CD14-positive monocyte (primary cell): ENCODE data around the gene PLCD3. TPM values are rescaled to one million over a fixed set of nuclear protein-coding genes. Genes with fewer than 3 reads are reported as not detected.
A peak's percentile ranks its signal among the peaks of the same experiment; 100 is the strongest.

ENCODE experiments used
- DNase-seq, 3 donors: peaks; one replicate each; pipeline ENCODE4 v3.0.0-alpha.2; 2011 to 2022
- H2AFZ ChIP-seq: 2 replicates; pipeline ENCODE4 v1.6.0; 2012; ENCODE audit warnings: mild to moderate bottlenecking, low read depth, low read length, inconsistent platforms; ENCODE audit not compliant: insufficient read depth, poor library complexity, severe bottlenecking
- H3K27ac ChIP-seq, 2 donors: 1 replicate in 1 of 2; 2 replicates in 1 of 2; pipeline ENCODE4 v1.5.1; 2012 to 2013; ENCODE audit warnings: low read length in 2 of 2, control low read depth in 1 of 2, inconsistent platforms in 1 of 2, low read depth in 1 of 2, mild to moderate bottlenecking in 1 of 2
- H3K27me3 ChIP-seq, 2 donors: one replicate each; pipeline versions ENCODE4 v1.6.0 to v1.6.1; 2011 to 2013; ENCODE audit warnings: low read length in 2 of 2; ENCODE audit not compliant: control insufficient read depth in 2 of 2, insufficient read depth in 2 of 2
- H3K36me3 ChIP-seq, 2 donors: replicated peaks in 1 of 2; 1 replicate in 1 of 2; 2 replicates in 1 of 2; pipeline versions ENCODE4 v1.5.1 to v1.6.1; 2012 to 2013; ENCODE audit warnings: low read length in 2 of 2, control low read depth in 1 of 2, inconsistent platforms in 1 of 2, mild to moderate bottlenecking in 1 of 2; ENCODE audit not compliant: insufficient read depth in 2 of 2, control insufficient read depth in 1 of 2
- H3K4me1 ChIP-seq, 2 donors: 1 replicate in 1 of 2; 2 replicates in 1 of 2; pipeline versions ENCODE4 v1.5.1 to v1.6.1; 2012 to 2013; ENCODE audit warnings: low read length in 2 of 2, control low read depth in 1 of 2, inconsistent platforms in 1 of 2, mild to moderate bottlenecking in 1 of 2, moderate library complexity in 1 of 2; ENCODE audit not compliant: insufficient read depth in 2 of 2, control insufficient read depth in 1 of 2
- H3K4me2 ChIP-seq: replicated peaks from 2 replicates; pipeline ENCODE3; 2012; ENCODE audit warnings: low read length, moderate library complexity, mild to moderate bottlenecking; ENCODE audit not compliant: poor library complexity, severe bottlenecking; ENCODE audit errors: extremely low read depth
- H3K4me3 ChIP-seq, 3 experiments: fragments of 200-600 bp in 1 of 3; sonication (generic) in 1 of 3; replicated peaks in 1 of 3; 1 replicate in 2 of 3; 2 replicates in 1 of 3; pipeline ENCODE4 v1.5.1; 2011 to 2013; ENCODE audit warnings: low read length in 3 of 3, mild to moderate bottlenecking in 3 of 3, control low read depth in 2 of 3, low read depth in 2 of 3, inconsistent platforms in 1 of 3, moderate library complexity in 1 of 3
- H3K79me2 ChIP-seq: 2 replicates; pipeline ENCODE4 v1.6.0; 2012; ENCODE audit warnings: mild to moderate bottlenecking, control low read depth, inconsistent platforms, low read length, moderate library complexity; ENCODE audit not compliant: insufficient read depth
- H3K9ac ChIP-seq: 2 replicates; pipeline ENCODE4 v1.6.0; 2017; ENCODE audit warnings: low read length, mild to moderate bottlenecking; ENCODE audit not compliant: insufficient read depth, poor library complexity, severe bottlenecking
- H3K9me3 ChIP-seq, 2 donors: replicated peaks in 1 of 2; 1 replicate in 1 of 2; 2 replicates in 1 of 2; pipeline versions ENCODE4 v1.5.1 to v1.6.1; 2012 to 2013; ENCODE audit warnings: low read length in 2 of 2, control low read depth in 1 of 2; ENCODE audit not compliant: control insufficient read depth in 1 of 2, insufficient read depth in 1 of 2
- H4K20me1 ChIP-seq: 2 replicates; pipeline ENCODE4 v1.6.0; 2012; ENCODE audit warnings: mild to moderate bottlenecking, low read length, control low read depth, moderate library complexity; ENCODE audit not compliant: insufficient read depth
- H3K27ac Mint-ChIP-seq, 7 donors: one replicate each; pipeline ENCODE4 v1.8.0; 2020; ENCODE audit warnings: mild to moderate bottlenecking in 7 of 7, mixed read lengths in 7 of 7, moderate library complexity in 6 of 7, inconsistent platforms in 2 of 7
- H3K27me3 Mint-ChIP-seq, 3 donors: one replicate each; pipeline ENCODE4 v1.8.0; 2021 to 2022; ENCODE audit warnings: low read depth in 3 of 3, mild to moderate bottlenecking in 3 of 3, mixed read lengths in 3 of 3, moderate library complexity in 3 of 3, inconsistent platforms in 1 of 3
- H3K36me3 Mint-ChIP-seq, 2 donors: one replicate each; pipeline ENCODE4 v1.8.0; 2020; ENCODE audit warnings: mixed read lengths in 2 of 2, inconsistent platforms in 1 of 2, mild to moderate bottlenecking in 1 of 2
- H3K4me1 Mint-ChIP-seq: one replicate; pipeline ENCODE4 v1.8.0; 2020; ENCODE audit warnings: mild to moderate bottlenecking, mixed read lengths
- H3K4me3 Mint-ChIP-seq, 2 donors: one replicate each; pipeline ENCODE4 v1.8.0; 2020; ENCODE audit warnings: mild to moderate bottlenecking in 2 of 2, mixed read lengths in 2 of 2, moderate library complexity in 1 of 2
- H3K9me3 Mint-ChIP-seq, 7 donors: one replicate each; pipeline ENCODE4 v1.8.0; 2020 to 2022; ENCODE audit warnings: mixed read lengths in 7 of 7, mild to moderate bottlenecking in 6 of 7, moderate library complexity in 6 of 7, inconsistent platforms in 2 of 7
- WGBS: methylation state at CpG from one replicate; pipeline ENCODE4 v1.1.5; 2013; ENCODE audit warnings: missing lambda C conversion rate; ENCODE audit not compliant: insufficient coverage; 5-methylcytosine and 5-hydroxymethylcytosine counted together
- intact Hi-C, 2 donors: fragments of 100-400 bp; cut with micrococcal nuclease; formaldehyde crosslinking; loops; one replicate each; pipeline versions ENCODE4 v1.15.0 to v1.15.1; 2023
- polyA plus RNA-seq, 3 donors: library from polyadenylated mRNA; depleted of rRNA in 1 of 3; unstranded in 2 of 3; stranded (reverse) in 1 of 3; fragments of 300-500 nt in 2 of 3; fragments of >200 nt in 1 of 3; fragmentation: Illumina TruSeq in 2 of 3; gene quantifications; 1 replicate in 2 of 3; 2 replicates in 1 of 3; pipeline ENCODE4 v1.2.3, GENCODE V29; 2012 to 2021
- TF ChIP-seq, protein P1 (sequence below): fragments of 200-600 bp; IDR thresholded peaks from one replicate; pipeline ENCODE4 v1.8.0; 2022; ENCODE audit warnings: antibody characterized with exemption, mild to moderate bottlenecking

Gene PLCD3
- polyA plus RNA-seq, 3 donors: 0.97 to 25.8 (median 2.5) TPM

DNA sequence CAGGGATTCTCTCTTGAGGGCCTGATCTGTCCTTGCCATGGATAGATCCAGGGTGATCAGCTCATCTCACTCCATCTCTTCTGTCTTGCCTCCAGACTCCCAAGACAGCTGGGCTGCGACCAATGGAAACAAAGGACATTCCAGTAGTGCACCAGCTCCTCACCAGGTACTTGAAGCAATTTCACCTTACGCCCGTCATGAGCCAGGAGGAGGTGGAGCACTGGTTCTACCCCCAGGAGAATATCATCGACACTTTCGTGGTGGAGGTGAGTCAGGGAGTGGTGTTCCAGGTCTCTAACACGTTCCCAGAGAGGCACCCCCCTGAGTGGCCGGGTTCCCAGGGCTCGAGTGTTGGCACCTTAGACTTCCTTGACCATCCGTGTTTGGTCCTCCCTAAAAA, 29.5 kb downstream of the PLCD3 start:
- H3K4me3 ChIP-seq: no peak overlapping the region
- no peak overlapping the region for H3K9ac ChIP-seq
- Mint-ChIP-seq H3K36me3 (peaks cover 84 to 97% of the 10 kb centered on the region in 2 donors), H3K27ac (peak overlapping the region in 1 of 7 donors; percentile 27), H3K4me3 (no peak overlapping the region), H3K4me1 (no peaks in the 10 kb centered on the region), H3K9me3 (no peaks in the 10 kb centered on the region), H3K27me3 (peaks cover 0 to 1% (median 0%) of the 10 kb centered on the region in 3 donors)
- peaks cover 52% of the 10 kb centered on the region for H4K20me1 ChIP-seq
- H3K79me2 ChIP-seq: no peaks in the 10 kb centered on the region
- H3K9me3 ChIP-seq: no peaks in the 10 kb centered on the region
- H3K4me2 ChIP-seq: no peak overlapping the region
- no peaks in the 10 kb centered on the region for H3K4me1 ChIP-seq
- no peak overlapping the region for H3K27ac ChIP-seq
- no peak overlapping the region for H2AFZ ChIP-seq
- no peak for DNase-seq
- peaks cover 87 to 94% of the 10 kb centered on the region in 2 donors for H3K36me3 ChIP-seq
- TF ChIP-seq, protein P1, sequence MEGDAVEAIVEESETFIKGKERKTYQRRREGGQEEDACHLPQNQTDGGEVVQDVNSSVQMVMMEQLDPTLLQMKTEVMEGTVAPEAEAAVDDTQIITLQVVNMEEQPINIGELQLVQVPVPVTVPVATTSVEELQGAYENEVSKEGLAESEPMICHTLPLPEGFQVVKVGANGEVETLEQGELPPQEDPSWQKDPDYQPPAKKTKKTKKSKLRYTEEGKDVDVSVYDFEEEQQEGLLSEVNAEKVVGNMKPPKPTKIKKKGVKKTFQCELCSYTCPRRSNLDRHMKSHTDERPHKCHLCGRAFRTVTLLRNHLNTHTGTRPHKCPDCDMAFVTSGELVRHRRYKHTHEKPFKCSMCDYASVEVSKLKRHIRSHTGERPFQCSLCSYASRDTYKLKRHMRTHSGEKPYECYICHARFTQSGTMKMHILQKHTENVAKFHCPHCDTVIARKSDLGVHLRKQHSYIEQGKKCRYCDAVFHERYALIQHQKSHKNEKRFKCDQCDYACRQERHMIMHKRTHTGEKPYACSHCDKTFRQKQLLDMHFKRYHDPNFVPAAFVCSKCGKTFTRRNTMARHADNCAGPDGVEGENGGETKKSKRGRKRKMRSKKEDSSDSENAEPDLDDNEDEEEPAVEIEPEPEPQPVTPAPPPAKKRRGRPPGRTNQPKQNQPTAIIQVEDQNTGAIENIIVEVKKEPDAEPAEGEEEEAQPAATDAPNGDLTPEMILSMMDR: no peak
- 100% methylated on average over 4 of the region's 9 CpGs for WGBS
- intact Hi-C loops: no loop called here
- H3K27me3 ChIP-seq: no peaks in the 10 kb centered on the region

DNA sequence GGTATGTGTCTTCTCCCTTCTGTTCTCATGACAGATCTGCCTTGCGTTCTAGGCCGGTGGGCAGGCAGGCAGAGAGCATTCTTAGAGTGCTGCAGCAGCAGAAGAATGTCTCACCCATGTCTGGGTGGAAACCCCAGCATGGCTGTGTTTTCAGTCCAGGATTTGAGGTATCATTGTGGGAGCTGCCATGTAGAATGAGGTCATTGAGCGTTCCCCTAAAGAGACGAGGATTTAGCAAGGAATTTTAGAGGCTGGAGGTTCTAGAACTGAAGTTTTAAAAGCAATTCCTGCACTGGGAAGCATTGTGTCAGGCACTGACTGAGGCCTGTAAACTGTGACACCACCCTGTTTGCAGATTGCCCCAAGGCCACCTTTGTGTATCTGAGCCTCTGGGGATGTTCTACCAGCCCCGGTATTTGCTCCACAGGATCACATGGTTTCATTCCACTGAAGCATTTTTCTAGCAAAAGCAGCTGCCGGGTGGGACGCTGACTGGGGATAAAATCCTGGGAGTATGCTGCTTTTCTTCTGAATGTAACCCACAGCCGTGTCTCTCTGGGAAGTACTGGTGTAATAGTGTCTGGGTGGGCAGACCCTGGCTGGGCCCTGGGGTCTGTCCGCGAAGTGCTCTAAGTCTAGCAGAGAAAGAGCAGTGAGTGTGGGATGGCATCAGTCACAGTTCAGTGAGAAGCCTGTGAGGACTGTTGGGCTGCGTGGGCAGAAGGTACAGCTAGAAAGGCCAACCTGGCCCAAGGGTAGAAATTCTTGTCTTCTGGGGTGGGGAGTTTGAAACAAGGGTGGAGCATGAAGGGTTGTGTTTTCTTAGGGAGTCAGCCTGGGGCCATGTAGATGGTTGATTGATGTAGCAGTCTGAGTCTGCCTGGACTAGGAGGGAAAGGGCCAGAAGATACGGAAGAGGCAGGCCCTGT, 30.2 kb downstream of the PLCD3 start:
- H2AFZ ChIP-seq: no peak overlapping the region

More for the DNA sequence above, 30.2 kb downstream of the PLCD3 start:
- no peaks in the 10 kb centered on the region for H3K9me3 ChIP-seq
- no peaks in the 10 kb centered on the region for H3K79me2 ChIP-seq
- Mint-ChIP-seq H3K4me1 (no peaks in the 10 kb centered on the region), H3K27me3 (no peaks in the 10 kb centered on the region), H3K27ac (peak overlapping the region in 3 of 7 donors; percentile 17 to 59 (median 52)), H3K36me3 (peaks cover 84 to 97% of the 10 kb centered on the region in 2 donors), H3K9me3 (no peaks in the 10 kb centered on the region), H3K4me3 (no peak overlapping the region)
- no peaks in the 10 kb centered on the region for H3K27me3 ChIP-seq
- intact Hi-C loops: no loop called here
- no peak overlapping the region for H3K4me2 ChIP-seq
- H4K20me1 ChIP-seq: peaks cover 50% of the 10 kb centered on the region
- H3K9ac ChIP-seq: no peak overlapping the region
- TF ChIP-seq, protein P1: no peak
- no peak overlapping the region for H3K27ac ChIP-seq
- H3K4me1 ChIP-seq: no peaks in the 10 kb centered on the region
- WGBS: 99% methylated on average over 9 of the region's 12 CpGs
- peaks cover 87 to 94% of the 10 kb centered on the region in 2 donors for H3K36me3 ChIP-seq
- no peak for DNase-seq
- H3K4me3 ChIP-seq: no peak overlapping the region
